ENCODE measurements around the gene MAP1LC3B2.

DNA sequence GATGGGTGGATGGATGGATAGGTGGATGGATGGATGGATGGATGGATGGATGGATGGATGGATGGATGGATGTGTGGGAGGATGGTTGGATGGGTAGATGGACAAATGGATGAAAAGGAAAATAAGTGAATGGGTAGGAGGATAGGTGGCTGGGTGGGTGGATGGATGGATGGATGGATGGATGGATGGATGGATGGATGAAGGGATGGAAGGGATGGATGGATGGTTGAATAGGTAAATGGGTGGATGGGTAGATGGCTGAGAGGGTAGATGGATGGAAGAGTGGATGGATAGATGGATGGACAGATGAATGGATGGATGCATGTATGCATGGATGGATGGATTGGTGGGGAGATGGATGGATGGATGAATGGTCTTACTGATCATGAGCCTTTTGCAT is 36.5 kb downstream of the MAP1LC3B2 start:
- TF ChIP-seq CTCF (IDR thresholded peaks at IDR 0.05; ENCODE audit: insufficient read depth, low read length) (no peak), POLR2AphosphoS5 (IDR thresholded peaks at IDR 0.05; ENCODE audit: low read depth) (no peak), SPI1 (IDR thresholded peaks at IDR 0.05; ENCODE audit: borderline replicate concordance, low read depth) (no peak), GABPA (IDR thresholded peaks at IDR 0.05; ENCODE audit: low read depth) (no peak)
